Activated T-cell treated with anti-CD3 and anti-CD28 coated beads, Interleukin-2, amount 50 U/mL, for 48 hours (primary cell): ENCODE data around the gene IKBIP.
"Not testable (repeated sequence)": the region's sequence is repeated elsewhere in the genome, so short reads cannot be mapped to it uniquely, and the experiment has no call there.

Experiments used
- DNase-seq, 2 experiments: peaks; one replicate each; pipeline ENCODE4 v3.0.0-alpha.2; 2020

Gene IKBIP

DNA sequence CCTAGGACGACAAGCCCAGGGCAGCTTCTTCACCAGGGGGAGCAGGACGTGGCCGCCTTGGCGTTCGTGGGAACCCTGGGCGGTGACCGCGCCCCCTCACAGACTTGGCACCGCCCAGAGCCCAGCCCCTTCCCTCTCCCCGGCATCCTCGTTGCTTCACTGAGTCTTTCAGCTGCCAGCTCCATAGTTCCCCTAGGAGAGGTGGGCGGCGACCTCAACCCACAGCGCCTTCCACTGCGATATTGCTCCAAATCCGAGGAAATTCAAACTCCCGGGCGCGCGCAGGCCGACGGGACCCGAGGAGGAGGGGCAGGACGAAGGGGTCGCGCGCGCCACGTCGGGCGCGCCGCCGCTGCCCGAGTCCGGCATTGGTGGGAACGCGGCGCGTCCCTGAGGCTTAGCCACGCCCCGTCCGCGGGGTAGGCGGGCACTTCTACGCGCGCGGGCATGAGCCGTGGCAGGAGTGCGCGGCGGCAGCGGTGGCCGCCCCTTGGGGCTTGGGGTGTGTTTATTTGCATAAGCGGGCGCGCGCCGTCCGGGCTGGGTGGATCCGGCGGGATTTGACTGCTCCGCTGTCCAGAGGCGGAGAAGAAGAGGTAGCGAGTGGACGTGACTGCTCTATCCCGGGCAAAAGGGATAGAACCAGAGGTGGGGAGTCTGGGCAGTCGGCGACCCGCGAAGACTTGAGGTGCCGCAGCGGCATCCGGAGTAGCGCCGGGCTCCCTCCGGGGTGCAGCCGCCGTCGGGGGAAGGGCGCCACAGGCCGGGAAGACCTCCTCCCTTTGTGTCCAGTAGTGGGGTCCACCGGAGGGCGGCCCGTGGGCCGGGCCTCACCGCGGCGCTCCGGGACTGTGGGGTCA, at the start of gene IKBIP, which contains the start of gene APAF1:
IKBIP (minus strand) TSS at position 77 of the 860 bp plus-strand sequence. CDS start 87 bp downstream, outside the sequence.
APAF1 (plus strand) TSS at position 579 of the 860 bp plus-strand sequence. CDS start 3,070 bp downstream, outside the sequence.
- peak; percentile 99 for DNase-seq

DNA sequence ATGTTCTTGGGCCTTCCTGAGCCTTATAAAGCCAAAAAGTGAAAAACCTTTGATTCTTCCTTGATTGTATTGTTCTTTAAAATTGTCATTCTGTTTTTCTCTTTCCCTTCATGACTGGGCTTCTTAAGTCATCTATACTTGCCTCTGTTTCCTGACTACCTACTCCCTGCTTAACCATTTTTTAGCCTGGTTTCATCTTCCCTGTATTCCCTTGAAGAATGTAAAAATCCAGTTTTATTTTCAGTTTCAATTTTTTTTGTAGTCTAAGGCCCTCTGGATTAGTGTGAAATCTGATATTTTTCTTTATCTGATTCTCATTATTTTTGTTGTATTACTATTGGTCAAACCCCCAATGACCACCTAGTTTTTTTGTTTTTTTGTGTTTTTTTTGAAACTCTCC, 46.8 kb upstream of the IKBIP start:
- DNase-seq, result no peak

DNA sequence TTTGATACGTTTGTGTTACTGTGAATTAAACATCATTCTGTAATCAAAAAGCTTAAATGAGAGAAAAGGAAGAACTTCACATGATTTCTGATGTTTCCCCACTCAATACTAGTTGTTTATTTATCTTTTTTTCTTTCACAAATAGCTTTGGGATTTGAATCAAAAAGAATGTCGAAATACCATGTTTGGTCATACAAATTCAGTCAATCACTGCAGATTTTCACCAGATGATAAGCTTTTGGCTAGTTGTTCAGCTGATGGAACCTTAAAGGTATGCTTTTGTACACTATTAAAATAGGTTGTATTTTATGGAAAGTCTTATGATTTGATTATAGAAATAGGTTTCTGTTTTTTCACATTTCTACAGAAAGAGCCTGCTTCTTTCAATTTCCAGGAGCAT, 42.0 kb upstream of the IKBIP start:
- DNase-seq, result no peak

- DNase-seq, result no peak
Observed at GRCh38 chr12:98684199-98684598, 39.6 kb upstream of the IKBIP start.

DNA sequence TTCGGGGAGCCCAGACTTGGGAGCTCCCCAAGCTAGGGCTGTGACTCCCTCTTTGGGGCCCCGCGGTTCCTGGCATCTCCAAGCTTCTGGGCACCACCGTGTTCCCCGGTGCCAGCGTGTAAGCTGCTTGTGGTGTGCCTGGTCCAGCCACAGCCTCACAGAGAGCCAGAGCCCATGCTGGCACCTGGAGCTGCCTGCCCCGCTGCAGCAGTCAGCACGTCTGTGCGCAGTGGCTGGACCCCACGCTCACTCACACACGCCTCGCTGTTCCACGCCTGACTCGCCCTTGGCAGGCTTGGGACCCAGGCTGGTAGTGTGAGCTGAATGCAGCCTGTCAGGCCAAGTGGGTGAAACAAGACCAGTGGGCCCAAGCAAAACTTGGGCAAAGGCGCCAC, 35.0 kb upstream of the IKBIP start:
- DNase-seq, result no peak

- DNase-seq, result no peak
Observed at GRCh38 chr12:98678946-98679610, 34.5 kb upstream of the IKBIP start.

DNA sequence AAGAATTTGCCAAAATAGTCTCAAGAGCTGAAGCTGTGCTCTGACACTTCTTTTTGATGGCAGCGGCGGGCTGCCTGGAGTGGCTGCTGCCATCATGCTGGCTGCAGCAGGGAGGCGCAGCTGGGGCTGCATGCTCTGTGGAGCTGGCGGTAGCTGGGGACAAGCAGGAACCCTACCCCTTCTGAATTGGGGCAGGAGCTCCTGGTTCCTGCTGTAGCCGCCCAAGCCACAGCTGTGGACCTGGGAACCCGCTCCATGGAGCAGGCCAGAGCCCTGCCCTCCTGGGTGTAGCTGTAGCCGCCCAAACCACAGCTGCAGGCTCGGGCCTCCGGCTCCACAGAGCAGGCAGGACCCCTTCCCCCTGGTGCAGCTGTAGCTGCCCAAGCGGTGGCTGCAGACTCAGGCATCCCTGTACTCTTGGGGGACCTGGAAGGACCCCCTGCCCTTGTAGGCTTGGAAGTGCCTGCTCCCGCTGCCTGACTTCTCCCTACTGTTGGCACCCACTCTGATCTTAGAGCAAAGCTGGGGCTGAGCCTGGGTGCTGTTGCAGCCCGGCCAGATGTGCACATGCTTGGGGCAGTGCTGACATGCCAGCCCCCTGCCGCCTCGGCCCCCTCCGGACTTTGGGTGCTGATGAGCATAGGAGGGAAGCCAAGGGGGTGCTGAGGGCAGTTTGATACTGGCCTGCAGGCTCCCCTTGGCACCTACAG, 33.8 kb upstream of the IKBIP start:
- DNase-seq, result no peak

DNA sequence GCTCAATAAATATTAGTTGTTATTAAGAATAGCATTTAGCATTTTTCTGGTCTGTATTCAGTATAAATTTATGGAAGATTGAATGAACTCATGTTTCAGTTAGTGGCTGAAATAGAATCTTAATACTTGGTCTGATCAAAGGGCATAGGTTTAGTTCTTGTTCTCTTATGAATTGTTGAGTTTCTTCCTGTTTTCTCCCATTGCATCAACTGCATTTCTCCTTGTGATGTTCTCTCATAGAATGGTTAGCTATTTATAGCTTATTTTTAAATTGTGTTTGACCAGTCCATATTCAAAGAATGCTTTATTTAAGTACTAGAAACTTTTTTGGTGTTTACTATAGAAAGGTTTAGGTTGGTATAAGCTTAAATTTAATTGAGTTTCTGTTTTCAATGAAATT, 30.3 kb upstream of the IKBIP start:
- no peak for DNase-seq

GRCh38 chr12:98671459-98671858, 26.9 kb upstream of the IKBIP start:
- DNase-seq, result no peak

DNA sequence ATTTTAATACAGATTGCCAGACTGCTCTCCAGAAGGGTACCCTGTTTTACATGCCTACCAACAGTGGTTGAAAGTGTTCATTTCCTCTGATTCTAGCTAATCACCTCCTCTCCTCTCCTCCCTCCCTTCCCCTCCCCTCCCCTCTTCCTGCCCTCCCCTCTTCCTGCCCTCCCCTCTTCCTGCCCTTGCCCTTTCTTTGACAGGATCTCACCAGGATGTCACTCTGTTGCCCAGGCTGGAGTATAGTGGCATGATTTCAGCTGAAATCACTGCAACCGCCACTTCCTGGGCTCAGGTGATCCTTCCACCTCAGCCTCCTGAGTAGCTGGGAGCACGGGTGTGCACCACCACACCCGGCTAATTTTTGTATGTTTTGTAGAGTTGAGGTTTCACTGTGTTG, 25.2 kb upstream of the IKBIP start:
- no peak for DNase-seq

DNA sequence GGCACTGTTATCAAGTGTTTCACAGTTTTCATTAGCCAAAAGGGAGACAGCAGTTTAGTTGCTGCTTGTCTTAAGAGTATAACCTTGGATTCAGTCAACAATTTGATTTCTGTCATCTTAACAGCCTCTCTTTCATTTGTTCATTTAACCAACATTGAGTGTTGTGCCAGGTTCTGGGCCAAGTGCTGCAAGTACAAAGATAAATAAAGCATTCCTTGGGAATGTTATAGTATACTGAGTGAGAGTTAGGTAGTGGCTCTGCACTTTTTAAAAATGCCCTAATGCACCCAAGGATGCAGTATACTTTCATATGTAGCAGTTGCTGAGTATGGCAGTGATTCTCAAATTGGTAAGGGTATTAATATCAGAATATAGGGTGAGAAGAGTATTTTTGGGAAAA, 15.9 kb upstream of the IKBIP start:
- DNase-seq, result no peak

DNA sequence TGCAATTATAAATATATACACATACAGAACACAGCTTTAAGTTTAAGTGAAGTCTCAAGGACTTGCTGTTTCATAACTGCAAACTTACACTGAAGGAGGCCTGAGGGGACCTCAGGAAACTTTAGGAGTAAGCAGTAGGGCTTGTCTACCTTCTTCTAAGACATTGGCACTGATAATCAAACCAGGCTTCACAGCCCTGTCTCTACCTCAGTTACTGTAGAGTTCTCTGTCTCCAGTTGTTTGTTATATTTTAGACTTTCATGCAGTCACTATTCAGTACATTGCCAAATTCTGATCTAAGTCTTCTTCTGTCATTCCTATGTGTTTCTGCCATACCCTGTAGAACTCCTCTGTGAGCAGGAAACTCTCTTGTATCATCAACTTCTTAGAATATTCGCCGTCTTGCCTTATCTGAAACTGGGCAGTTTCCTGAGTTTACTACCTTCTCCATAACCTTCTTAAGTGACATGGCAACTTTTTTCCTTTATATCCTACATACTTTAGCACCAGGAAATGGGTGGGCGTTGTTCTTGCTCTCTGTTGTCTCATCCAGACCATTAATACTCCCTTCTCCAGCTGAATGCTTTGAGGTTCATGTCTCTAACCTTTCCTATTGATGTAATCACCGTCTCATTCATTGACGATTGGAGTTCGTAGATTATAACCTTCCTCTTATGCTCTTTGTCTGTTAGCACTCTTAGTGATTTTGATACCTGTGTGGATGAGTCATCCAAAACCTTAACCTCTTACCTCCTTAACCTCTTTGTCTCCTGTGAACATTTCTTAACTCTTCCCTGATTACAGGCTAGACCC, 11.9 kb upstream of the IKBIP start:
- no peak for DNase-seq

- DNase-seq, result no peak
Observed at GRCh38 chr12:98653866-98654493, 9.4 kb upstream of the IKBIP start.

GRCh38 chr12:98651328-98651727, 6.7 kb upstream of the IKBIP start:
- DNase-seq, result no peak

DNA sequence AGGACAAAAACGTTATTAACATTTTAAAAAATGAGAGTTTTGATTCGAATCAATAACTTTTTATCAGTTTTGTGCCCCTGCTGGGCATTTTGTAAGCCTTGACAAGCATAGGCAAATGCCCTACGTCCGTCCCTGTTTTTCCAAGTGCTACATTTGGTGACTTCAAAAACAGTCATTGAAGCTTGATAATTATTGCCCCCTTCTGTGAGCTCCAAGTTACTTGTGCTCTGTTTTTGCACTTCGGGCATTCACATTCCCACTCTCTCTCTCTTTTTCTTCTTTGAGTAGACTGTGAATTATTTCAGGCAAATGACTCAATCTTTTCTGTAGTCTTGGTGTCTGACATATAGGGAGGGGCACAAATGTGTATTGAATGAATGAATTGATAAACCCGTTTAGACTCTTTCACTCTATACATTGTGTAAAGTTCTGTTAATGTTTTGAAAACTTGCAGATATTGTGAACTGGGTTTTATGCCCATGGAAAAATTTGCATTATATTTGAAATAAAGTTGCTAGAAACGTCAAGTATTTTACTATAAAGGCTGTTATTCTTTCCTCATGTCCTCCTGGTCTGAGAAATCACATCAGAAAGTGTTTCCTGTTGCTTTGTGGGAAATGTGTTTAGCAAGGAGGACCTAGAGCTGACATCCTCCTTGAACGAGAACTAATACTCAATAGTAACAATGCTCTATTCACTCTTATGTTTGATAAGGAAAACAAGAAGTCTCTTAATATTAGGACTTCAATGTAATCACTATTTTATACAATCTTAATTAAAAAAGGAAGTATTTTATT, 1.9 kb upstream of the IKBIP start:
- no peak for DNase-seq

DNA sequence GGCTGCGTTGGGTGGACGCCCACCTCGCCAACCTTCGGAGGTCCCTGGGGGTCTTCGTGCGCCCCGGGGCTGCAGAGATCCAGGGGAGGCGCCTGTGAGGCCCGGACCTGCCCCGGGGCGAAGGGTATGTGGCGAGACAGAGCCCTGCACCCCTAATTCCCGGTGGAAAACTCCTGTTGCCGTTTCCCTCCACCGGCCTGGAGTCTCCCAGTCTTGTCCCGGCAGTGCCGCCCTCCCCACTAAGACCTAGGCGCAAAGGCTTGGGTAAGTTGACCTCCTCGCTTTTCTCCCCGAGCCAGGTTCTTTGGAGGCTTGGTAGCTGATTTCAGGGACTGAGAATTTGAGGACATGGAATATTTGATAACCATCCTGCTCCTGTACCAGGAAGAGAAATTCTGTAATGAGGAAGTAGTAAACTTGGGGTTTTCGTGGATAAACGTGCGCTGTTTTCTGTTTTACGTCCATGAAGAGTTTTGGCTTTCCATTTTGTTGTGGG, 1.0 kb upstream of the IKBIP start:
- DNase-seq, result no peak

GRCh38 chr12:98644433-98644711, 216 bp downstream of the IKBIP start:
- no peak for DNase-seq

- DNase-seq, result not testable (repeated sequence)
Observed at GRCh38 chr12:98642801-98643200, 1.8 kb downstream of the IKBIP start.

DNA sequence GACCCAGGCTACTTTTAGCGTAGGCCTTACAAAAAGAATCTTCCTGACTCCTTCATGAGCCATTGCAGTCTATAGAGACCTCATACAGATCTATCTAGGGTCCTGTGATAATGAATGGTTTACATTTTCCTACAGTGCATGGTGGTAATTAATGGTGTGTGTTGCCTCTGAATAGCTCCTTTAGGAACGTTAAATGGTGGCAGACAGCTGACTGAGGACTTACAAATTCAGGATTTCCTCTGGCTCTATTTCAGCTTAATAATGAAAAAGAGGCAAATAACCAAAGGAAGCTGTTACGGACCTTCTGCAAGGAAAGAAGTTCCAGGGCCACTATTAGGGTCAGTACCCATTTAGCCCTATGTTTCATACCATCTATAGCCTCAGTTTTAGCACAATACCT, 5.1 kb downstream of the IKBIP start:
- DNase-seq, result no peak

DNA sequence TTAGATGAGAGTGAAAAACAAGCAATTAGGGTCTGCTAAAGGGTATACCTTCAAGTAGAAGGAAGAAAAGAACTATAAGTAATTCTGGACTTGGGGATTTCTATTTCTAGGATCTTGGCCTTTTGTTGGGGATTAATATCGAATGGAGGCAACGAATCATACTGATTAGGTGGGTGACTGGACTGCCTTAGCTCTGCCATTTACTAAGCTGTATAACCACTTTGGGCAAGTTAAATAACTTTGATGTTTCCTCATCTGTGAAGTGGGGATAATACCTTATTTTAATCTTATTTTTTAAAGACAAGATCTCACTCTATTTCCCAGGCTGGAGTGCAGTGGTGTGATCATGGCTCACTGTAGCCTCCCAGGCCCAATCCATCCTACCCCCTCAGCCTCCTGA, 6.6 kb downstream of the IKBIP start:
- DNase-seq, result no peak

DNA sequence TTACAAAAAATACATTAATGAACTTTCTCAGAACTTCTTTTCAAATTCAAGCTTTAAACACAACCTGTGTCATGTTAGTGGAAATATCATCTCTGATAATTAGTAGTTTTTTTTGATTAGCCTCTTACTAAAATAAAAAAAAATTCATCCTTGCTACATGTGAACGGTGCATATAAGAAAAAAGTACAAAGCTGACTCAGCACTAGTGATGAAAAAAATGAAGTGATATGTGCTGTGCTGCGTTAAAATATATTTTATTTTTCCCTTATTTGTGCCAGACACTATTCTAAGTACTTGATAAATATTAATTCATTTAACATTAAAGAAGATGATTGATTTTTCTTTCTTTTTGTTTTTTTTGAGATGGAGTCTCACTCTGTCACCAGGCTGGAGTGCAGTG, 7.5 kb downstream of the IKBIP start:
- no peak for DNase-seq
